Small intestine (tissue), 16 donors: Measurements from ENCODE around the gene GSTT2B. TPM values are rescaled to one million over a fixed set of nuclear protein-coding genes. Genes with fewer than 3 reads are reported as not detected.
"Not testable (repeated sequence)": the region's sequence is repeated elsewhere in the genome, so short reads cannot be mapped to it uniquely, and the experiment has no call there.

ENCODE experiments used
- DNase-seq, 2 donors: peaks; one replicate each; pipeline versions ENCODE4 v3.0.0 to v3.0.0-alpha.2; 2013
- FAIRE-seq: peaks from 2 replicates; lab custom pipeline; 2012; peaks lifted over from hg19 to GRCh38; lab: Jason Lieb, UNC
- H3K27ac ChIP-seq, 3 donors: one replicate each; pipeline ENCODE4 v1.5.1; 2013; ENCODE audit warnings: low read length in 2 of 3, mild to moderate bottlenecking in 2 of 3, control low read depth in 1 of 3, inconsistent platforms in 1 of 3, low read depth in 1 of 3, moderate library complexity in 1 of 3
- H3K27me3 ChIP-seq, 3 donors: one replicate each; pipeline ENCODE4 v1.6.1; 2013; ENCODE audit warnings: low read length in 3 of 3, inconsistent platforms in 1 of 3; ENCODE audit not compliant: control insufficient read depth in 3 of 3, insufficient read depth in 3 of 3
- H3K36me3 ChIP-seq, 3 donors: one replicate each; pipeline ENCODE4 v1.6.1; 2013; ENCODE audit warnings: low read length in 3 of 3, inconsistent platforms in 1 of 3, low read depth in 1 of 3, mild to moderate bottlenecking in 1 of 3, moderate library complexity in 1 of 3; ENCODE audit not compliant: control insufficient read depth in 3 of 3, insufficient read depth in 2 of 3
- H3K4me1 ChIP-seq, 3 donors: one replicate each; pipeline ENCODE4 v1.6.1; 2013; ENCODE audit warnings: low read length in 2 of 3, inconsistent platforms in 1 of 3, low read depth in 1 of 3, mild to moderate bottlenecking in 1 of 3, moderate library complexity in 1 of 3; ENCODE audit not compliant: control insufficient read depth in 3 of 3, insufficient read depth in 2 of 3
- H3K4me3 ChIP-seq, 3 donors: one replicate each; pipeline ENCODE4 v1.5.1; 2013; ENCODE audit warnings: low read length in 3 of 3, control low read depth in 1 of 3, inconsistent platforms in 1 of 3, low read depth in 1 of 3, mild to moderate bottlenecking in 1 of 3, moderate library complexity in 1 of 3
- H3K9me3 ChIP-seq, 2 donors: one replicate each; pipeline ENCODE4 v1.6.1; 2013; ENCODE audit warnings: low read depth in 1 of 2, low read length in 1 of 2; ENCODE audit not compliant: control insufficient read depth in 2 of 2, insufficient read depth in 1 of 2
- WGBS, 3 donors: extraction: QIAGEN DNeasy Blood & Tissue Kit; methylation state at CpG; one replicate each; pipeline ENCODE4 v1.1.7; 2013; 5-methylcytosine and 5-hydroxymethylcytosine counted together
- long read RNA-seq, 10 donors: transcript quantifications; one replicate each; lab custom pipeline, GENCODE V29; 2026
- polyA plus RNA-seq, 4 donors: library from polyadenylated mRNA; stranded (reverse) in 3 of 4; unstranded in 1 of 4; fragments of 200-250 nt in 3 of 4; fragments of 120-200 nt in 1 of 4; gene quantifications; one replicate each; pipeline versions ENCODE4 v1.2.1 to v1.2.3, GENCODE V29; 2013
- donor health status: healthy with polysubstance abuse.
- donor health status: control.
- donor health status: control.
- donor health status: Bipolar disorder and iron deficiency.
- donor health status: healthy.

GSTT2B gene, protein sequence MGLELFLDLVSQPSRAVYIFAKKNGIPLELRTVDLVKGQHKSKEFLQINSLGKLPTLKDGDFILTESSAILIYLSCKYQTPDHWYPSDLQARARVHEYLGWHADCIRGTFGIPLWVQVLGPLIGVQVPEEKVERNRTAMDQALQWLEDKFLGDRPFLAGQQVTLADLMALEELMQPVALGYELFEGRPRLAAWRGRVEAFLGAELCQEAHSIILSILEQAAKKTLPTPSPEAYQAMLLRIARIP
- 1 to 10 TPM in 3 of 4 donors, not detected in 1; 1.1 to 6.7 (median 2.1) TPM for polyA plus RNA-seq
- long read RNA-seq, donor 1, transcript GSTT2B-201 (5 exons, 1,099 nt), result major isoform, 6 of 6 reads
- long read RNA-seq, donor 1, partial matches to known transcripts, result 0 of 6 reads
- long read RNA-seq, donor 1, other reads (novel, unspliced or antisense), result 0 of 6 reads
- long read RNA-seq, donor 2, result 0 reads
- long read RNA-seq, donor 3, result 0 reads
- long read RNA-seq, donor 4, result 0 reads
- long read RNA-seq, donor 5, result 0 reads
- long read RNA-seq, donor 6, partial matches to known transcripts, result 0 of 1 reads
- long read RNA-seq, donor 6, other reads (novel, unspliced or antisense), result 0 of 1 reads
- long read RNA-seq, donor 7, partial matches to known transcripts, result 0 of 5 reads
- long read RNA-seq, donor 7, other reads (novel, unspliced or antisense), result 0 of 5 reads
- long read RNA-seq, donor 8, result 0 reads
- long read RNA-seq, donor 9, result 0 reads
- long read RNA-seq, donor 10, partial matches to known transcripts, result 0 of 4 reads
- long read RNA-seq, donor 10, other reads (novel, unspliced or antisense), result 0 of 4 reads

DNA sequence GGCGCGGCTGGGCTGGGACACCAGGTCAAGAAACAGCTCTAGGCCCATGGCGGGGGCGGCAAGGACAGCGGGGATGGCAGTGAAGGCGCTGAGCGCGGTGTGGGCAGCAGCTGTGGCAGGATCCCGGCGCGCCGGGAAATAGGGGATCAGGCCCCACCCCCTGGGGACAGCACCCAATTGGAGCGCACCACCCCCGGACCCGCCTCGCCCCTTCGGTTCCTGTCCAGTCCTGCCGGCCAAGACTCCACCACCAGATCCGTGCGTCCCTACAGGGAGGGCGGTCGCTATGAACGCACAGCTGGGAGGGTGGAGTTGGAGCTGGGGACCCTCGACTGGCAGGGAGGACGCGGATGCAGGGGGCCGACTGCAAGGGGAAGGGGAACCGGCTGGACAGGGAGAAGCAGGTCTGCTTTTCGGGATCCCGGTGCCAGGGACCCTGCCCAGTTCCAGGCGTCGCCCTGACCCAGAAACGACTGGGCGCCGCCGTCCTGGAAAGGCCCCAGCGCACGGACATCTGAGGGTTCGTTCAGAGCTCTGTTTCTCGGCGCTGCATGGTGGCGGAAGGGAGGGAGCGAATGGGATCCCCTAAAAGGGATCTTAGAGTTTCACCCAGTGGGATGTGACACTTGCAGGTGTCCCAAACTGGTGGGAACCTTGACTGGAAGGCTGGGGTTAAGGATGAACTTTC lies at the start of gene GSTT2B:
Gene GSTT2B (minus strand): TSS at position 112 of the 688 bp plus-strand sequence. CDS start 64 bp downstream, at position 48.
- H3K4me3 ChIP-seq, H3K27me3 ChIP-seq, H3K27ac ChIP-seq, DNase-seq, H3K36me3 ChIP-seq, H3K9me3 ChIP-seq, FAIRE-seq, H3K4me1 ChIP-seq: not testable (repeated sequence)
- WGBS, 3 donors, result no CpG with 5 or more reads among the region's 43 CpGs

DNA sequence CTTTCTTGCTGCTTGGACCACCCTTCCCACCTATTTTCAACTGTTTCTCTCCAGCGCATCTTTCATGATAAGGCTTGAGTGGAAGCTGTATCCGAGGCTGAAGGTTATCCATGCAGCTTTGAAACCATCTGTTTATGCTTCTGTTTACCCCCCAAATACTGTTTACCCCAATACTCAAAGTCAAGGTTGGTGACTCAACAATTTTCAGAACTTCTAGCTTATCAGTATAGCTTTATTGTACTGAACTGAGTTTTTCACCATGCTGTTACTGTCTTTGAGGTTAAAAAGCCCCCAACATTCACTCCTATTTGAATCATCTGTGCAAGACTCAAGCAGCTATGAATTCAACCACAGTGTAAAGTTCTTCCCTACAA lies 49.0 kb upstream of the GSTT2B start:
- H3K9me3 ChIP-seq, result peaks cover 0 to 2% of the 10 kb centered on the region in 2 donors
- no peak overlapping the region for H3K4me3 ChIP-seq
- H3K4me1 ChIP-seq, result peaks cover 0 to 26% (median 2%) of the 10 kb centered on the region in 3 donors
- H3K27ac ChIP-seq, result no peak overlapping the region
- H3K36me3 ChIP-seq, result no peaks in the 10 kb centered on the region
- FAIRE-seq, result no peak
- no peaks in the 10 kb centered on the region for H3K27me3 ChIP-seq
- DNase-seq, result no peak
- 93 to 96% (median 94%) methylated on average over 2 of the region's 2 CpGs for WGBS, 3 donors

- Histone ChIP-seq H3K36me3 (no peaks in the 10 kb centered on the region), H3K9me3 (peaks cover 0 to 2% of the 10 kb centered on the region in 2 donors), H3K4me1 (peaks cover 0 to 26% (median 2%) of the 10 kb centered on the region in 3 donors), H3K27me3 (no peaks in the 10 kb centered on the region), H3K27ac (peak overlapping the region in 1 of 3 donors; percentile 42), H3K4me3 (no peak overlapping the region)
- DNase-seq (peak in 1 of 2 donors; percentile 76), FAIRE-seq (no peak)
- WGBS, 3 donors, result 73 to 86% (median 74%) methylated on average over 7 of the region's 7 CpGs
Measured at GRCh38 chr22:24009227-24010017, 48.4 kb upstream of the GSTT2B start.

- Histone ChIP-seq H3K27ac (peak overlapping the region in 1 of 3 donors; percentile 10), H3K9me3 (peaks cover 0 to 2% of the 10 kb centered on the region in 2 donors)
- FAIRE-seq, result no peak
Measured at GRCh38 chr22:24008381-24009226, 47.6 kb upstream of the GSTT2B start.

DNA sequence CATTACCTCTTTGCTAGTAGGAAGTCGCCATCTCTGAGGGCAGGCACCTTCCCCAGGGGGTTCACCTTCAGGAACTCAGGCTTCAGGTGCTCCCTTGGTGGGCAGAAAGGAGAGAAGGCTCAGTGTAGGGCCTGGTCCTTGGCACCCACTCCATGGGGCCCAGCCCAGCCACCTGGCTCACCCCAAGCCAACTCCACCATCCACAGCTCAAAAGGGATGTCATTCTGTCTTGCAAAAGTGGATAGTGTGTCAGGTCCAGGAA lies 47.0 kb upstream of the GSTT2B start:
- 73 to 100% (median 87%) methylated on average over 1 of the region's 1 CpG for WGBS, 3 donors
- H3K27ac ChIP-seq, result no peak overlapping the region

More at GRCh38 chr22:24008381-24009226, 47.6 kb upstream of the GSTT2B start:
- Histone ChIP-seq H3K4me1 (peaks cover 0 to 26% (median 2%) of the 10 kb centered on the region in 3 donors), H3K4me3 (no peak overlapping the region), H3K27me3 (no peaks in the 10 kb centered on the region), H3K36me3 (no peaks in the 10 kb centered on the region)
- DNase-seq, result no peak
- WGBS, 3 donors, result 61 to 74% (median 70%) methylated on average over 6 of the region's 6 CpGs

DNA sequence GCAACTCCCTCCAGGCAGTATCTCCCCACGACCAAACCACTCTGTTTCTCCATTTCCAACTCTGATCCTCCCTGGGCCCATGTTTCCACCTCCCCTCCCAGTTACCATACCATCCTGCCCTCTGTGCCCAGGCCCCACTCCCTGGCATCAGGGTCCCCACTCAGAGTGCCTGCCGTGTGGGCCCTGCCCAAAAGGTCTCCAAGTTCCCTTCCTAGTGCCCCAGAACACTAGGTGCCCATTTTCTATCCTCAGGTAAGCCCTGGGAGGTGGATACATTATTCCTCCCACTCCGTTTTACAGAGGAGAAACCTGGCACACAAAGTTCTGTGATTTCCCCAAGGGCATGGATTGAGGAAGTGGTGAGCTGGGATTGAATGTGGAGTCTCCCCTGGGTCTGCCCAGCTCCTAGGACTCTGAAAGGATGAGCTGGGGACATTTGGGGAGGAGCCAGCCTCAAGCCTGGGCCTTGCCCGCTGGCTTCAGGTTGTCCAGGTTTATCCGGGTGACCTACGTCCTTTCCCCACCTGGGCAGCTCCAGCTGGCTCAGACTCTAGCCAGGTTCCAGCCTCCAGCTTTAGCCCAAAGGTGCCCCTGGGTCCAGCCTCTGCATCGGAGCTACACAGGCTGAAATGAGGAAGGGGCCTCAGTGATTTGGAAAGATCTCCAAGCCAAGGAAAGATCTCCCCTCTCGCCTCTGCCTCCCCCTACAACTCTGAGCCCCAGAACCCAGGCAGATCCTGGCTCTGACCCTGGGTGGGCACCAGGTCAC lies 46.4 kb upstream of the GSTT2B start:
- FAIRE-seq, result no peak
- WGBS, 3 donors, result 79 to 86% (median 84%) methylated on average over 8 of the region's 8 CpGs
- no peaks in the 10 kb centered on the region for H3K36me3 ChIP-seq
- H3K9me3 ChIP-seq, result peaks cover 0 to 2% of the 10 kb centered on the region in 2 donors
- no peak for DNase-seq
- no peak overlapping the region for H3K4me3 ChIP-seq
- no peaks in the 10 kb centered on the region for H3K27me3 ChIP-seq
- H3K4me1 ChIP-seq, result peaks cover 0 to 25% (median 2%) of the 10 kb centered on the region in 3 donors
- H3K27ac ChIP-seq, result no peak overlapping the region

More for the DNA sequence above, 47.0 kb upstream of the GSTT2B start:
- Histone ChIP-seq H3K4me1 (peaks cover 0 to 26% (median 2%) of the 10 kb centered on the region in 3 donors), H3K4me3 (no peak overlapping the region), H3K27me3 (no peaks in the 10 kb centered on the region), H3K36me3 (no peaks in the 10 kb centered on the region), H3K9me3 (peaks cover 0 to 2% of the 10 kb centered on the region in 2 donors)
- FAIRE-seq (no peak), DNase-seq (no peak)

GRCh38 chr22:24006914-24007214 lies 45.9 kb upstream of the GSTT2B start:
- no peaks in the 10 kb centered on the region for H3K36me3 ChIP-seq
- no peaks in the 10 kb centered on the region for H3K27me3 ChIP-seq
- DNase-seq (no peak), FAIRE-seq (no peak)
- 84 to 95% (median 92%) methylated on average over 6 of the region's 6 CpGs for WGBS, 3 donors
- H3K4me1 ChIP-seq, result peaks cover 0 to 21% (median 2%) of the 10 kb centered on the region in 3 donors
- H3K9me3 ChIP-seq, result peaks cover 0 to 2% of the 10 kb centered on the region in 2 donors
- H3K27ac ChIP-seq, result no peak overlapping the region
- no peak overlapping the region for H3K4me3 ChIP-seq
